Camera-type eye (tissue), 1 donor: Measurements from ENCODE around the gene SLC10A7. TPM values are rescaled to one million over a fixed set of nuclear protein-coding genes. Genes with fewer than 3 reads are reported as not detected.

Experiments
- total RNA-seq: library from RNA; depleted of rRNA; stranded (reverse); fragments of >200 nt; gene quantifications from one replicate; pipeline ENCODE4 v1.2.3, GENCODE V29; 2014

Gene SLC10A7, protein sequence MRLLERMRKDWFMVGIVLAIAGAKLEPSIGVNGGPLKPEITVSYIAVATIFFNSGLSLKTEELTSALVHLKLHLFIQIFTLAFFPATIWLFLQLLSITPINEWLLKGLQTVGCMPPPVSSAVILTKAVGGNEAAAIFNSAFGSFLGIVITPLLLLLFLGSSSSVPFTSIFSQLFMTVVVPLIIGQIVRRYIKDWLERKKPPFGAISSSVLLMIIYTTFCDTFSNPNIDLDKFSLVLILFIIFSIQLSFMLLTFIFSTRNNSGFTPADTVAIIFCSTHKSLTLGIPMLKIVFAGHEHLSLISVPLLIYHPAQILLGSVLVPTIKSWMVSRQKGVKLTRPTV
- total RNA-seq, result 28.3 TPM

DNA sequence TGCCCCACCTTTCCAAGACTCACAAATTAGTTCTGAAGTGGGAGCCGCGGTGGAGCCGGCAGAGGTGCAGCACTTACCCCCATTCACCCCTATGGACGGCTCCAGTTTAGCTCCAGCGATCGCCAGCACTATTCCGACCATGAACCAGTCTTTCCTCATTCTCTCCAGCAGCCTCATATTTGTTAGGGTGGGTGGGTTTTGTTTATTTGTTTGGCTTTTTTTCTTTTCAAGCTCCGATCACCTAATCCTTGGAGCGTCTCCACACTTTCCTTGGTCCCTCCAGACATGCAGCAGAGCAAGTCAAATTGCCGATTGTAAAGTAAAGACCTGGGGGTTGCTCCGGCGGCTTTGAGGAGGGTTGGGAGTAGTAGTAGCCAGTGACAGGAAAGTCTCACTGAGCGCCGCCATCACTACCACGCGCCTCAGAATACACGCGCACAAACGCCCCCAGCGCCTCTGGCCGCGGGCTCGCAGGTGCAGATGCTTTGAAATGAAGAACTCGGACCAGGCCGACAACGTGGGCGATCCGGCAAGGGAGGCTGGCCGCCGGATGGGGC, at the start of gene SLC10A7:
Gene SLC10A7, minus strand, starts transcription at position 400 of the 557 bp plus-strand sequence. Its CDS starts 223 bp downstream, at position 177.

DNA sequence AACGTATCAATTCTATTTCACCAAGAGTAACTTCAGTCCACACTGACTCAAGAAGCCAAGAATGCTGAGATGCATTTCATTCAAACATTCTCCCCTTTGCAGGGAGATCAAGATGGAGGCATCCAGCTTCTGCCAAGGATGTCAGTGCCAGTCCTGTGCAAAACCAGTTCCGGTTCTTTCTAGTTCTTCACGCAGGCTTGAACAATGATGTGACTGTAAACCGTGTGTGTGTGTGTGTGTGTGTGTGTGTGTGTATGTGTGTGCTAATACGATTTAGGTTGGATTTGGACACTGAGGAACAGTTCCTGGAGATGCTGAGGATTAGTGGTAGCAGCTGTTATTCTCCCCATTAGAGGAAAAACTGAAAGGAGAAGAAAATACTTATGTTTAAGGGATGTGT, 307.5 kb downstream of the SLC10A7 start, which contains the start of gene REELD1:
Gene REELD1, plus strand, starts transcription at position 301 of the 400 bp plus-strand sequence. CDS start 2,415 bp downstream, outside the sequence.

Other genes with a start within 250 kb of the SLC10A7 start
- 7.9 TPM for gene POU4F2, start 117.0 kb upstream of the SLC10A7 start, total RNA-seq